ENCODE results near the gene NANOS2.
"Not testable (repeated sequence)": the region's sequence is repeated elsewhere in the genome, so short reads cannot be mapped to it uniquely, and the experiment has no call there.

The NANOS2 gene

DNA sequence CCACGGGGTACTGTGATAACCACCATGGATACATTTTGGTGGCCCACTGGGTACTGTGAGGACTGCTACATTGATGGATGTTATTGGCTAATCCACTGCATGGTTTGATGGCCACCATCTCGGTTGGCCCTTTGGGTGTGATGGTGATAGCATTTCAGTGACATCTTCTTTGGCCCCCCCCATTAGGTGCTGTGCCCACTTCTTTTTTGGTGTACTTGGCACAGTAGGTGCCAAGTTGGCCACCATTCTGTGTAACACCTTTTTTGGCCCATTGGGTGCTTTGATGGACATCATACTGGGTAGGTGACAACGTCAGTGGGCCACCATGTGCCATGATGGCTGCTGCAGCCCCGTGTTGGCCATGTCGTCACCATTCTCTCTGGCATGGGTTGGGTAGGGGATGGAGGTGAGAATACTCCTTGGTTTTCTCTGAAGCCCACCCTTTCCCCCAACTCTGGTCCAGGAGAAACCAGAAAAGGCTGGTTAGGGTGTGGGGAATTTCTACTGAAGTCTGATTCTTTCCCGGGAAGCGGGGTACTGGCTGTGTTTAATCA is 41.3 kb downstream of the NANOS2 start:
- DNase-seq: no peak

GRCh38 chr19:45872095-45872919 is 42.3 kb downstream of the NANOS2 start:
- DNase-seq: no peak

- no peak for DNase-seq
These were observed 43.8 kb downstream of the NANOS2 start for GRCh38 chr19:45870798-45871197.

DNA sequence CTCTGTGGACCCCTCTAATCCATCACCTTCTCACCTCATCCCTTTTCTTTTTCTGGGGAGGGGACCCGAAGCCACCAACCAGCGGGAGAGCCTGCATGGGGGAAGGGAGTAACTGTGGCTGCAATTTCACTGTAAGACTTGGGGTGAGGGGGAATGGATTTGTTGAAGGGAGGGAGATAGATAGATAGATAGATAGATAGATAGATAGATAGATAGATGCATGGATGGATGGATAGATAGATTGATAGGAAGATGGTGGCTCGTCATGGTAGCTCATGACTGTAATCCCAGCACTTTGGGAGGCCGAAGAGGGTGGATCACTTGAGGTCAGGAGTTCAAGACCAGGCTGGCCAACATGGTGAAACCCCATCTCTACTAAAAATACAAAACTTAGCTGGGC is 47.3 kb downstream of the NANOS2 start:
- not testable (repeated sequence) for DNase-seq

GRCh38 chr19:45866400-45867176 is 48.0 kb downstream of the NANOS2 start:
- DNase-seq: no peak

GRCh38 chr19:45865269-45865948 is 49.2 kb downstream of the NANOS2 start:
- no peak for DNase-seq

- DNase-seq: no peak
These were observed 49.9 kb downstream of the NANOS2 start for GRCh38 chr19:45864629-45865082.

GRCh38 chr19:45863840-45864628 is 50.5 kb downstream of the NANOS2 start, which contains the start of gene FOXA3:
TSS of gene FOXA3 (plus strand) at chr19:45864326. CDS start at chr19:45864457, 131 bp downstream.
- peak; percentile 65 for DNase-seq

DNA sequence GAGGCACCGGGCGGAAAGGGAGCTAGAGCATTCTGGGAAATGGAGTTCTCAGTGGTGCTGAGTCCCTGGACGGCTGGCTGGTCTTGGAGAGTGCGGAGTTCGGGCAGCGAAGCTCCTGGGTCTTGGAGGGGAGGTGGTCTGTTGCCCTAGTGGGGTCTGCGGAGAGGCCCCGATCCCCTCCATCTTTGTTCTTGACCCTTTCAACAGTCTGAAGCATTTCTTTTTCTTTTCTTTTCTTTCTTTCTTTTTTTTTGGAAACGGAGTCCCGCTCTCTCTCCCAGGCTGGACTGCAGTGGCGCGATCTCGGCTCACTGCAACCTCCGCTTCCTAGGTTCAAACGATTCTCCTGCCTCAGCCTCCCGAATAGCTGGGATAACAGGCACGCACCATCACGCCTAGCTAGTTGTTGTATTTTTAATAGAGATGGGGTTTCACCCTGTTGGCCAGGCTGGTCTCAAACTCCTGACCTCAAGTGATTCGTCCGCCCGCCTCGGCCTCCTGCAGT is 51.2 kb downstream of the NANOS2 start:
- DNase-seq: no peak

All from activated naive CD4-positive, alpha-beta T cell treated with Interleukin-2 at 50 U/mL for 16 hours (primary cell).